Measurements from ENCODE around the gene MACROD2. TPM values are rescaled to one million over a fixed set of nuclear protein-coding genes. Genes with fewer than 3 reads are reported as not detected.

MACROD2 gene
- total RNA-seq, 2 experiments from 2014 or later, result not detected

DNA sequence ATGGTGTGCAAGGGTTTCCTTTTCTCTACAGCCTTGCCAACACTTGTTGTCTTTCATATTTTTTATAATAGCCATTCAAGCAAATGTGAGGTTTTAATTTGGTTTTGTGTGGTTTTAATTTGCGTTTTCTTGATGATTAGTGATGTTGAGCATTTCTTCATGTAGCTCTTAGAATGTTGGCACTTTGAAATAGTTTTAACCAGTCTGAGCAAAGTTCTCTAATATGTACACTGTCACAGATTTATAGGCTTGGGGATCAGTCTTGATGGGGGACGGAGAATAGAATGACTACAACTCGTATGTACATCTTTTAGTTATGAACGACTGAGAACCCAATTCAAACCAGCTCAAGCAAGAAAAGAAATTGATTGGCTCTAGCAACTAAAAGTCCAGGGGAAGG lies 1574.8 kb downstream of the MACROD2 start:
- DNase-seq, result no peak
- CTCF ChIA-PET, result no interaction called here
- H3K36me3 Mint-ChIP-seq (ENCODE audit: low read depth), result no peaks in the 10 kb centered on the region
- H3K9me3 Mint-ChIP-seq, result peaks cover 7% of the 10 kb centered on the region
- no peak overlapping the region for H3K27ac Mint-ChIP-seq
- H3K27me3 Mint-ChIP-seq, result no peaks in the 10 kb centered on the region
- POLR2A ChIA-PET, result no interaction called here
- H3K4me1 Mint-ChIP-seq, result no peaks in the 10 kb centered on the region
- no peak overlapping the region for H3K4me3 Mint-ChIP-seq

- H3K27me3 Mint-ChIP-seq, result no peaks in the 10 kb centered on the region
- POLR2A ChIA-PET, result no interaction called here
- H3K27ac Mint-ChIP-seq, result no peak overlapping the region
- H3K36me3 Mint-ChIP-seq (ENCODE audit: low read depth), result no peaks in the 10 kb centered on the region
- H3K9me3 Mint-ChIP-seq, result peaks cover 7% of the 10 kb centered on the region
- no peak for DNase-seq
- H3K4me1 Mint-ChIP-seq, result no peaks in the 10 kb centered on the region
- CTCF ChIA-PET, result no interaction called here
- H3K4me3 Mint-ChIP-seq, result no peak overlapping the region
These were observed 1575.7 kb downstream of the MACROD2 start for GRCh38 chr20:15571056-15571455.

DNA sequence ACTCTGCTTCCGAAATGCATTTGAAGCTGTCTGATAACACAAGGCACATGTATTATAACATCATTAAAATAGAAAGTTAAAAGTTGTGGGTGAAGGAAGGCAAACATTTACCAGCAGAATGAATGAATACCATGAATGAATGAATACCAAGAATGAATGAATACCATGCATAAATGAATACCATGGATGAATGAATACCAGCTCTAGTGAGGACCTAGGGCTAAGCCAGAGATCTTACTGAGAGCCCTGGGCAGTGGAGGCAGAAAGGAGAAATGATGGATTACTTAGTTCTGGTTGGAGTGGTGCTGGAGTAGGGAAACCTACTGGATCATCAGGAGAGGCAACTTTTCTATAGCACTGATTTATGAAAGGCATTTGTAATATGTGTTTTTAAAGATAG lies 1579.9 kb downstream of the MACROD2 start:
- CTCF ChIA-PET, result no interaction called here
- H3K9me3 Mint-ChIP-seq, result peaks cover 8% of the 10 kb centered on the region
- no peak for DNase-seq
- no peaks in the 10 kb centered on the region for H3K4me1 Mint-ChIP-seq
- H3K27ac Mint-ChIP-seq, result no peak overlapping the region
- no peaks in the 10 kb centered on the region for H3K27me3 Mint-ChIP-seq
- H3K4me3 Mint-ChIP-seq, result no peak overlapping the region
- no peaks in the 10 kb centered on the region for H3K36me3 Mint-ChIP-seq (ENCODE audit: low read depth)
- POLR2A ChIA-PET, result no interaction called here

DNA sequence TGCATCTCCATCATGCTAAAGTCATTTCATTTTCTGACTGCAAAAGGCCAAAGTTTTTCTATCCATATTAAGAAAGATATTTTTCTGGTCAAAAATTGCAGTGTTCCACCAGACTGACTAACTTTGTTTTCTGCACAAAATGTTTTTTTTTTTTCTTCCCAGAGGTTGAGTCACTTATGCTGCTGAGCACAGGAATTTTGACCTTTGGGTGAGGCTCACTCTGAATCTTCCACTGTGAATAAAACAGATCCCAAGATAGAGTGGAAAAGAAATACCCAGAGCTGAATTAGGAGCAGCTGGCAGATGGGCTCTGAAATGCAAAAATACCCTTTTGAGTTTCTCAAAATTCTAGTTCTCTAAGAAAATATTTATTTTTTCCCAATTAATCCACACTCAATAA lies 1581.1 kb downstream of the MACROD2 start:
- POLR2A ChIA-PET, result no interaction called here
- no peak overlapping the region for H3K4me3 Mint-ChIP-seq
- no peak overlapping the region for H3K27ac Mint-ChIP-seq
- H3K36me3 Mint-ChIP-seq (ENCODE audit: low read depth), result no peaks in the 10 kb centered on the region
- H3K4me1 Mint-ChIP-seq, result no peaks in the 10 kb centered on the region
- H3K27me3 Mint-ChIP-seq, result no peaks in the 10 kb centered on the region
- peaks cover 8% of the 10 kb centered on the region for H3K9me3 Mint-ChIP-seq
- CTCF ChIA-PET, result no interaction called here
- no peak for DNase-seq

DNA sequence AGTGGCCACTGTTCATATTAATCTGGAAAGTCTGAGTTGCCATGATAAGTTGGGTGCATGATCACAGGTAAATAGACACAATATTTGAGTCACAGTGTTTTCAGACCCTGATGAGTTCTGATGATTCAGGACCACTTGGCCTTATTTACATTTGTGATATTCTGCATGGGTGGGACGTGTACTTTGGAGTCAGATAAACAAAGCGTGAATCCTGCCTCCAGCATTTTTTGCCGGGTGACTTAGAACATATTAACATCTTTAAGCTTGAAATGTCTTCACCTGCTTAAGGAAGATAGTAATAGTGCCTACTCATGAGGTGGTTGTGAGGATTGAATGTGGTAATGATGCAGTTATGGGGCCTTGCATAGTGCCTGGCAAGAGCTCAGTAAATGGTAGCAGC lies 1582.8 kb downstream of the MACROD2 start:
- H3K36me3 Mint-ChIP-seq (ENCODE audit: low read depth), result no peaks in the 10 kb centered on the region
- no peak for DNase-seq
- no peaks in the 10 kb centered on the region for H3K4me1 Mint-ChIP-seq
- H3K27me3 Mint-ChIP-seq, result no peaks in the 10 kb centered on the region
- POLR2A ChIA-PET, result no interaction called here
- peaks cover 8% of the 10 kb centered on the region for H3K9me3 Mint-ChIP-seq
- CTCF ChIA-PET, result no interaction called here
- H3K4me3 Mint-ChIP-seq, result no peak overlapping the region
- no peak overlapping the region for H3K27ac Mint-ChIP-seq

- Mint-ChIP-seq H3K36me3 (ENCODE audit: low read depth) (no peaks in the 10 kb centered on the region), H3K27ac (no peak overlapping the region), H3K9me3 (peaks cover 8% of the 10 kb centered on the region), H3K4me3 (no peak overlapping the region), H3K4me1 (no peaks in the 10 kb centered on the region), H3K27me3 (no peaks in the 10 kb centered on the region)
- DNase-seq, result no peak
- ChIA-PET CTCF (no interaction called here), POLR2A (no interaction called here)
These were observed 1584.4 kb downstream of the MACROD2 start for GRCh38 chr20:15579688-15580087.

DNA sequence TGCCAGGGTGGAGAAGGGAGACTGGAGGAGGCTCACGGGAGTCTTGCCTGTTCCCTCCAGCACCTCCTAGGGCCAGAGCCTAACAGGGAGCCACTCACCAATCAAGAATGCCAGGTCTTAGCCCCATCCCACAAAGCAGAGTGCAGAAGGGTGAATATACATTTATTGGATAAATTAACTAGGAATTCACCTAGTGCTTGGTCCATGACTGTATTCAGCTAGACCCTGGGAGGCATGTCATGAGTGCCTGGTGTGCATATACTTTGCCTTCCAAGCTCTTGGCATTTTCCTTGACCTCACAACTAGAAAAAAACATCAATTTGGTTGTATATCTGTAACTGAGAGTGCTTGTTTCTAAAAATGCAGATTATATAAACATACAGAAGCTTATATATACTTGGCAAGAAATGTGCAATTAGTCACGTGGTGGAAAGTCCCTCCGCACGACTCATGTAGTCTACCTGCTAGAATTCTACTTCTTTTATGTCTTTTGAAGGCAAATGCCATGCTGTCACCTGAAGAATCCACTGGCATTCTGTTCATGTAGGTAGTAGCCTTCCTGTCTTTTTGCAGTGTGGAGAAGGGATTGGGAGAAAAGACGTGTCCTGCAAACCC lies 1586.9 kb downstream of the MACROD2 start:
- Mint-ChIP-seq H3K9me3 (peaks cover 7% of the 10 kb centered on the region), H3K27ac (no peak overlapping the region), H3K27me3 (no peaks in the 10 kb centered on the region), H3K4me3 (no peak overlapping the region), H3K4me1 (no peaks in the 10 kb centered on the region), H3K36me3 (ENCODE audit: low read depth) (no peaks in the 10 kb centered on the region)
- ChIA-PET POLR2A (no interaction called here), CTCF (no interaction called here)
- no peak for DNase-seq

DNA sequence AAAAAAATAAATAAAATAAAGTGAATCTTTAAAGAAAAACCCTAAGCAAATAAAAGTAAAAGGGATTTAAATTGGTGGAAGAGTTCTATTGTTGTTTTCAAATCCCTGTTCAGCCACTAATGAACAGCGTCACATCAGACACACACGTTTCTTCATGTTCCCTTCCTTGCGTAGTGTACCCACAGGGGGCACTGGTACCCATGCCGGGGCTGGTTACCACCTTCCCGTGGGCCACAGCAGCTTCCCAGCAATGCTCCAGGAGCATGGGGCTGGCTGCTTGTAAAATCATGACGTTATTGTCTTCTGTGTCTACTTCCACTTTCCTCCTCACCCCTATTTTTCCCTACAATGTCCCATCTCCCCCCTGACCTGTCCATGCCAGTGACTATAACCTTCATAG lies 1589.2 kb downstream of the MACROD2 start:
- no peaks in the 10 kb centered on the region for H3K36me3 Mint-ChIP-seq (ENCODE audit: low read depth)
- no peak for DNase-seq
- ChIA-PET CTCF (no interaction called here), POLR2A (no interaction called here)
- H3K4me3 Mint-ChIP-seq, result no peak overlapping the region
- no peak overlapping the region for H3K27ac Mint-ChIP-seq
- H3K4me1 Mint-ChIP-seq, result no peaks in the 10 kb centered on the region
- no peaks in the 10 kb centered on the region for H3K27me3 Mint-ChIP-seq
- peaks cover 11% of the 10 kb centered on the region for H3K9me3 Mint-ChIP-seq

- H3K4me1 Mint-ChIP-seq, result no peaks in the 10 kb centered on the region
- ChIA-PET POLR2A (no interaction called here), CTCF (no interaction called here)
- H3K36me3 Mint-ChIP-seq (ENCODE audit: low read depth), result no peaks in the 10 kb centered on the region
- peaks cover 8% of the 10 kb centered on the region for H3K9me3 Mint-ChIP-seq
- H3K27me3 Mint-ChIP-seq, result no peaks in the 10 kb centered on the region
- DNase-seq, result no peak
- H3K4me3 Mint-ChIP-seq, result no peak overlapping the region
- no peak overlapping the region for H3K27ac Mint-ChIP-seq
These were observed 1597.8 kb downstream of the MACROD2 start for GRCh38 chr20:15593081-15593480.

- Mint-ChIP-seq H3K9me3 (peaks cover 3% of the 10 kb centered on the region), H3K27me3 (no peaks in the 10 kb centered on the region), H3K36me3 (ENCODE audit: low read depth) (no peaks in the 10 kb centered on the region), H3K4me1 (no peaks in the 10 kb centered on the region), H3K27ac (no peak overlapping the region), H3K4me3 (no peak overlapping the region)
- ChIA-PET CTCF (no interaction called here), POLR2A (no interaction called here)
- DNase-seq, result no peak
These were observed 1598.9 kb downstream of the MACROD2 start for GRCh38 chr20:15594158-15594695.

DNA sequence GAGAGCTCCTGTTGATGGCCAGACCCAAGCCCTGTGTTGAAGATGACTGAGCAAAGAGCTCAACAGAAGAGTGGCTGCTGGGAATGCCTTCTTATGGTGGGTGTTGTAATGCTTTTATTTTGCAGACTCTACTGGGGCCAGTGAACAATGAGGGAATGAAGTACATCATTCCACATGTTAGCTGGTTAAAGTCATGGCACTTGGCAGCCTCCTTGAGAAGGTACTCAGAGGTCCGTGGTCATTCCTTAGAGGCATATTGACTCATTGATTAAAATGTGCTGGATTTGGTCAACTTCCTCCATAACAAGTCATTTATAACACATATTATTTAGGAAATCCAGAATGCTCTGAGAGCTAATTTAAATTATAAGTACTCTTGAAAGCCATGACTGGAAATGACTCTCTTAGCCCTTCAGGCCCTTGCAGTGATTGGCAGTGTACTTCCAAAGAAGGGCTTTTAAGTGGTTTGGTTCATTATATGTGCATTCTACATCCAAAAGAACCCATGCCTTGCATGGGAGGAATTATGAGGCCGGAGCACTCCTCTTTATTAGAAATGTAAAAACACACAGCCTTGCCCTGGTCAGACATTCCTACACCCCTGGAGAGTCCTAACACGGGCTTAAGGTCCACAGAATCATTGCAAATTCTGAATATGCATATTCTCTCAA lies 1601.0 kb downstream of the MACROD2 start:
- no peak for DNase-seq
- no peaks in the 10 kb centered on the region for H3K27me3 Mint-ChIP-seq
- ChIA-PET POLR2A (no interaction called here), CTCF (no interaction called here)
- H3K27ac Mint-ChIP-seq, result no peak overlapping the region
- peaks cover 7% of the 10 kb centered on the region for H3K9me3 Mint-ChIP-seq
- no peaks in the 10 kb centered on the region for H3K4me1 Mint-ChIP-seq
- no peak overlapping the region for H3K4me3 Mint-ChIP-seq
- no peaks in the 10 kb centered on the region for H3K36me3 Mint-ChIP-seq (ENCODE audit: low read depth)

DNA sequence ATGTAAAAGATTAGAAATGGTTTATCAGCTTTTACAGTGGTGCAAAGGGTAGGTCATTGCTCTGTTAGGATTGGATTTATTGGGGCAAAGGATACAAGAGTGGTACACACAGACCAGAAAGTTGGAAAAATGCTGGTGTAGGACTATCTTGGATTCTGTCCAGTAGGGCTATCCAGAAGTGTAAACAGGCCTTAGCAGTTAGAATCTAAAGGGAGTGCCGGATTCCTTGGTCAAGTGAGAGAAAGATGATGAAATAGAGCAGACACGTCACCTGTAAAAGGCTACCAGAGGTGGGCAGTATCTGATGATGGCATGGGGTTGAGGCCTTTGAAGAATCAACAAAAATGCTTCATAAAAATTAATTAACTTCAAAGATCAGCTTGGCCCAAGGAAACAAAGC lies 1602.0 kb downstream of the MACROD2 start:
- DNase-seq, result no peak
- Mint-ChIP-seq H3K27me3 (no peaks in the 10 kb centered on the region), H3K4me1 (no peaks in the 10 kb centered on the region), H3K4me3 (no peak overlapping the region), H3K36me3 (ENCODE audit: low read depth) (no peaks in the 10 kb centered on the region), H3K27ac (no peak overlapping the region), H3K9me3 (peaks cover 7% of the 10 kb centered on the region)
- CTCF ChIA-PET, result no interaction called here
- POLR2A ChIA-PET, result no interaction called here

DNA sequence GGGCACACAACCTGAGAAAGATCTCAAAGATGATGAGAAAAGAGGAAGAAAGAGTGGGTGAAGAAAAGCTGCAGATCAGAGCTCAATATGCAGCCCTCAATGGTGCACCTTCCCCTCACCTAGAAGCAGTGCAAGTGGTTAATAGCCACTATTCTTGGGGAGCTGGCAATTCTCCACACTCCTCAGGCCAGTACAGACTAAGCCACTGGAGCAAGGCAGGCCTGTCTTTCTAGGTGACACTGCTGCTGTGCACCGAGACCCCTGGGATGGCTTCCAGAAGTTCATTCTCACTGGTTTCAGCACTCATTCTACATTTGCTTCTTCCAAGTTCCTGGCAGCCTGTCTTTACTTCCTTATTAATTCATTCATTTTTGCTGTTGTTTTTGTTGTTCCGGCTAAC lies 1604.6 kb downstream of the MACROD2 start:
- no peaks in the 10 kb centered on the region for H3K27me3 Mint-ChIP-seq
- H3K36me3 Mint-ChIP-seq (ENCODE audit: low read depth), result no peaks in the 10 kb centered on the region
- no peaks in the 10 kb centered on the region for H3K4me1 Mint-ChIP-seq
- H3K4me3 Mint-ChIP-seq, result no peak overlapping the region
- POLR2A ChIA-PET, result no interaction called here
- no peak overlapping the region for H3K27ac Mint-ChIP-seq
- CTCF ChIA-PET, result no interaction called here
- peaks cover 7% of the 10 kb centered on the region for H3K9me3 Mint-ChIP-seq
- no peak for DNase-seq

GRCh38 chr20:15600565-15600964 lies 1605.2 kb downstream of the MACROD2 start:
- ChIA-PET CTCF (no interaction called here), POLR2A (no interaction called here)
- Mint-ChIP-seq H3K4me3 (no peak overlapping the region), H3K9me3 (peaks cover 7% of the 10 kb centered on the region), H3K27ac (no peak overlapping the region), H3K27me3 (no peaks in the 10 kb centered on the region), H3K4me1 (no peaks in the 10 kb centered on the region), H3K36me3 (ENCODE audit: low read depth) (no peaks in the 10 kb centered on the region)
- no peak for DNase-seq

All from activated CD4-positive, alpha-beta memory T cell treated with anti-CD3 and anti-CD28 coated beads, Interleukin-2, amount 10 ng/mL, durations not matched to agents 7 days and 5 days (primary cell).